Neural cell (in vitro differentiated cells): ENCODE results near the gene KRT32. TPM values are rescaled to one million over a fixed set of nuclear protein-coding genes. Genes with fewer than 3 reads are reported as not detected.

Experiments used
- H2AFZ ChIP-seq: fragments of 200-600, 300-800 bp; sonication (generic), shearing (Covaris generic); 2 replicates; pipeline ENCODE4 v1.6.0; 2014; ENCODE audit warnings: low read depth, mild to moderate bottlenecking, antibody characterized with exemption, low read length, moderate library complexity
- H3F3A ChIP-seq: fragments of 200-600 bp; shearing (Covaris generic); 2 replicates; pipeline ENCODE4 v1.6.1; 2016; ENCODE audit warnings: mild to moderate bottlenecking, moderate library complexity, mixed read lengths, antibody characterized with exemption, low read length; ENCODE audit not compliant: insufficient read depth, poor library complexity, severe bottlenecking
- H3K27ac ChIP-seq: fragments of 200-600, 300-800 bp; sonication (generic), shearing (Covaris generic); 2 replicates; pipeline ENCODE4 v1.5.1; 2014; ENCODE audit warnings: mild to moderate bottlenecking, low read length, moderate library complexity
- H3K27me3 ChIP-seq: fragments of 300-800, 200-600 bp; sonication (generic), shearing (Covaris generic); 2 replicates; pipeline ENCODE4 v1.6.0; 2014; ENCODE audit warnings: mild to moderate bottlenecking, low read depth, low read length, moderate library complexity; ENCODE audit not compliant: insufficient read depth
- H3K36me3 ChIP-seq: fragments of 300-800, 200-600 bp; sonication (generic), shearing (Covaris generic); 2 replicates; pipeline ENCODE4 v1.5.1; 2014; ENCODE audit warnings: mild to moderate bottlenecking, antibody characterized with exemption, low read length, moderate library complexity; ENCODE audit not compliant: insufficient read depth
- H3K4me2 ChIP-seq: fragments of 300-800, 200-600 bp; sonication (generic), shearing (Covaris generic); 2 replicates; pipeline ENCODE4 v1.6.0; 2014; ENCODE audit warnings: mild to moderate bottlenecking, low read length
- H3K4me3 ChIP-seq: fragments of 300-800, 200-600 bp; sonication (generic), shearing (Covaris generic); 2 replicates; pipeline ENCODE4 v1.5.1; 2014; ENCODE audit warnings: mild to moderate bottlenecking, low read length, moderate library complexity
- H3K79me2 ChIP-seq: fragments of 200-600 bp; shearing (Covaris generic); replicated peaks from 2 replicates; pipeline ENCODE4 v1.6.0; 2014; ENCODE audit warnings: mild to moderate bottlenecking, low read length, moderate library complexity; ENCODE audit not compliant: insufficient read depth
- H3K9ac ChIP-seq: fragments of 300-800, 200-600 bp; sonication (generic), shearing (Covaris generic); 2 replicates; pipeline ENCODE4 v1.6.1; 2016; ENCODE audit warnings: mild to moderate bottlenecking, low read length, mixed read lengths
- H3K9me2 ChIP-seq: fragments of 200-600 bp; shearing (Covaris generic); 2 replicates; pipeline ENCODE4 v1.6.1; 2016; ENCODE audit warnings: mild to moderate bottlenecking, low read length, mixed read lengths; ENCODE audit not compliant: insufficient read depth
- H3K9me3 ChIP-seq: fragments of 200-600, 300-800 bp; sonication (generic), shearing (Covaris generic); 2 replicates; pipeline ENCODE4 v1.6.1; 2016; ENCODE audit warnings: mild to moderate bottlenecking, mixed run types, low read length, moderate library complexity, mixed read lengths
- H4K20me1 ChIP-seq: fragments of 200-600 bp; shearing (Covaris generic); 2 replicates; pipeline ENCODE4 v1.6.1; 2016; ENCODE audit warnings: mild to moderate bottlenecking, mixed run types; ENCODE audit not compliant: insufficient read depth
- CTCF ChIP-seq: fragments of 450-650 bp; IDR thresholded peaks from 2 replicates; pipeline ENCODE4 v1.5.1; 2014; ENCODE audit warnings: antibody characterized with exemption, mild to moderate bottlenecking, moderate library complexity; ENCODE audit not compliant: poor library complexity, severe bottlenecking
- EP300 ChIP-seq: fragments of 450-650 bp; conservative IDR thresholded peaks from 2 replicates; pipeline ENCODE4 v1.6.1; 2014; ENCODE audit warnings: antibody characterized with exemption, mild to moderate bottlenecking, moderate library complexity; ENCODE audit not compliant: poor library complexity, severe bottlenecking
- EZH2 ChIP-seq: fragments of 200-600, 300-800 bp; shearing (Covaris generic), sonication (generic); IDR thresholded peaks from 2 replicates; pipeline ENCODE4 v1.6.1; 2014; ENCODE audit warnings: antibody characterized with exemption, low read length, borderline replicate concordance, mild to moderate bottlenecking; ENCODE audit not compliant: insufficient read depth, poor library complexity, severe bottlenecking
- MXI1 ChIP-seq: fragments of 450-650 bp; conservative IDR thresholded peaks from 2 replicates; pipeline ENCODE4 v1.6.1; 2014; ENCODE audit warnings: antibody characterized with exemption, mild to moderate bottlenecking; ENCODE audit not compliant: poor library complexity, severe bottlenecking
- POLR2AphosphoS5 ChIP-seq: IDR thresholded peaks from 2 replicates; pipeline ENCODE4 v1.6.1; 2012
- RAD21 ChIP-seq: fragments of 450-650 bp; conservative IDR thresholded peaks from 2 replicates; pipeline ENCODE4 v1.6.1; 2014; ENCODE audit warnings: antibody characterized with exemption, mild to moderate bottlenecking, moderate library complexity
- REST ChIP-seq: IDR thresholded peaks from 2 replicates; pipeline ENCODE4 v1.6.1; 2012; ENCODE audit warnings: borderline replicate concordance
- SMC3 ChIP-seq: fragments of 450-650 bp; conservative IDR thresholded peaks from 2 replicates; pipeline ENCODE4 v1.6.1; 2014; ENCODE audit warnings: antibody characterized with exemption, mild to moderate bottlenecking, moderate library complexity; ENCODE audit not compliant: poor library complexity
- TAF1 ChIP-seq: IDR thresholded peaks from 2 replicates; pipeline ENCODE4 v1.6.1; 2012; ENCODE audit warnings: low read depth
- polyA plus RNA-seq: library from polyadenylated mRNA; depleted of rRNA; stranded (reverse); fragments of >200 nt; gene quantifications from 2 replicates; pipeline ENCODE4 v1.2.3, GENCODE V29; 2014

Gene KRT32
- polyA plus RNA-seq, 1 donor from 2014 or later: not detected

GRCh38 chr17:41516147-41516829 is 49.1 kb upstream of the KRT32 start:
- H3K9ac ChIP-seq: no peak overlapping the region
- H3F3A ChIP-seq: no peaks in the 10 kb centered on the region
- H3K9me3 ChIP-seq: no peaks in the 10 kb centered on the region
- TF ChIP-seq POLR2AphosphoS5: no peak
- no peak for TF ChIP-seq REST
- TF ChIP-seq EZH2: no peak
- no peak for TF ChIP-seq CTCF
- no peak for TF ChIP-seq EP300
- TF ChIP-seq SMC3: no peak
- no peak for TF ChIP-seq TAF1
- no peaks in the 10 kb centered on the region for H3K9me2 ChIP-seq
- no peak overlapping the region for H3K27ac ChIP-seq
- H4K20me1 ChIP-seq: no peaks in the 10 kb centered on the region
- H3K27me3 ChIP-seq: no peaks in the 10 kb centered on the region
- H3K4me2 ChIP-seq: no peak overlapping the region
- no peaks in the 10 kb centered on the region for H3K79me2 ChIP-seq
- H3K36me3 ChIP-seq: no peaks in the 10 kb centered on the region
- no peak overlapping the region for H2AFZ ChIP-seq
- H3K4me3 ChIP-seq: no peak overlapping the region

- Histone ChIP-seq H3F3A (no peaks in the 10 kb centered on the region), H3K9me2 (no peaks in the 10 kb centered on the region), H3K36me3 (no peaks in the 10 kb centered on the region), H4K20me1 (no peaks in the 10 kb centered on the region), H3K4me2 (no peak overlapping the region), H3K4me3 (no peak overlapping the region), H3K9ac (no peak overlapping the region), H3K27ac (no peak overlapping the region), H3K27me3 (no peaks in the 10 kb centered on the region), H3K79me2 (no peaks in the 10 kb centered on the region), H2AFZ (no peak overlapping the region), H3K9me3 (no peaks in the 10 kb centered on the region)
- TF ChIP-seq POLR2AphosphoS5 (no peak), EP300 (no peak), TAF1 (no peak), RAD21 (no peak), MXI1 (no peak), CTCF (no peak), REST (no peak), EZH2 (no peak), SMC3 (no peak)
Observed at GRCh38 chr17:41513168-41513547, 46.0 kb upstream of the KRT32 start.
